Activated gamma-delta T cell treated with anti-CD3 and anti-CD28 coated beads, Interleukin-2, amount 50 U/mL, for 16 hours (primary cell): ENCODE measurements around the gene TMEM121.

Source experiments
- DNase-seq: peaks from one replicate; pipeline ENCODE4 v3.0.0-alpha.2; 2020; ENCODE audit warnings: low read depth

The TMEM121 gene

GRCh38 chr14:105498430-105499255 is 27.7 kb upstream of the TMEM121 start:
- no peak for DNase-seq

DNA sequence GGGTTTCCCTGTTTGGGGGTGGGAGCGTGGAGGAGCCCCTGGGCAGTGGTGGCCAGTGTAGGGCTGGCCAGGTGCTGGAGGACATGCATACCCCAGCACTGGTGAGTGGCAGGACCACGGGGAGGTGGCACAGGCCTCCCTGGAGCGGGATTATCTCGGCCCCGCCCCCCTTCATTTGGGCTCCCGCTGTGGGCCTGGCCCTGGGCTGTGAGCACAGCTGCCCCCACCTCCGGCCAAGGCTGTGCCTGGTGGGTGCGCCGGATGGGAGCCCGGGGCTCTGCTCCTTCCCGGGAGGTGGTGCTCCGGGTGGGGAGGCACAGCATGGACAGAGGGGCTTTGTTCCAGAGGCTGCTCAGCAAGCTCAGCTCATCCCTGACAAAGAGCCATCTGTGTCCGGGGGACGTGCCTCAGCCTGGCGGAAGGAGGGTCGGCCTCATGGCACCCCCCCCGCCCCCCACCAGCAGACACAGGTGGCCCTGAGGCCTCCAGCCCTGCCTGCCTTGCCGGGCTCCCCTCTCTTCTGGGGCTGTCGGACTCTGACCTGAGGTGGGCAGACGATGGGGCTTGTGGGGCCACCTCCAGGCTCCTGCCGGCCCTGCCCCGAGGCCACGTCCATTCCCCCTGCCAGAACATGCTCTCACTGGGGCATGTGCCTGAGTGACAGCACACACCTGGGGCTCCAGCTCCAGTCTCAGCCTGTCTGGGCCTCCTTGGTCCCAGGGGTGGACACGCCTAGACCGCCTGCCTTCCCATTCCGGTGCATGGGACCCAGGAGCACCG is 26.9 kb upstream of the TMEM121 start:
- DNase-seq: no peak

DNA sequence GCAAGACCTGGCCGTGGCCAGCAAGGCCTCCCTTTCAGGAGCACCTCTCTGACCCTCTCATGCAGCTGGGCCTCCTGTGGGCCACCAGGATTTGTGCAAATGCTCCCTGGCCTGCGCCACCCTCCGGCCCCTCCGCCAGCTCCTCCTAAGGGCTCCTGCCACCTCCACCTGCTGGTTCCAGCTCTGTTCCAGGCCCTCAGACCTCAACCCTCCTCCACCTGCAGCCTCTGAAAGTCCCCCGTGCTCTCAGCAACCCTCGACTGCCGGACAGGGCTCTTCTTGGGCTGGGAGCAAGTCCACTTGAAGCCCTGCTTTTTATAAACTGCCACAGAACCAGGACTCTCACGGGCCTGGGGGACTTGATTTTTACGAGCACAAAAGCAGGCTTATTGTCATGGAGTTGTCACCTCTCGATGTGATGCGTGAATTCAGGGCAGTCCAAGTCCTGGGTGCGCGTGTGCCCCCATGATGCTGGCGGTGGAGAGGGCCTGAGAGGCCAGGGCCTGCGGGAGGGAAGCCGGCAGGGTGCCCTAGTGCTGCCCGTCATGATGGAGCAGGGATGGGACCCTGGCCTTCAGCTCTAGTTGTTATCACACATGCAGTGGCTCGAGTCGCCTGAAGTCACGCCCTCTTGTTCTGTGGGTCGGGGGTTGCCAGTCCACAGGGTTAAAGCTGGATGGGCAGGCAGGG is 26.2 kb upstream of the TMEM121 start:
- DNase-seq: no peak

DNA sequence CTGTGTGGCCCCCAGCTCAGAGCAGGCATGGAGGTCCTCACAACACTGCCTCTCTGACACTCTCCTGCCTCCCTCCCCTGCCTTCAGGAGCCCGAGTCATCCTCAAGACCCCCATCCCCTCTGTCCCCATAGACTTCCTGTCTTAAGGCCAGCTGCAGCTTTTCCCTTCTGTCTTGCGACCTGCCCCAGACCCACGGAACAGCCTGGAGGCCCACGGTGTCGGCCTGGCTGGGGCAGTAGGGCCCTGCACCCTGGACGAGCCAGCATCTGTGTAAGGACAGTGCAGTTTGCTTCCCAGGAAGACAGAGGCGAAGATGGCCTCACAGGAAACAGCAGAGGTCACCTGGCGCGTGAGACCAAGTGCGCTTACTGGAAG is 25.7 kb upstream of the TMEM121 start:
- DNase-seq: no peak

DNA sequence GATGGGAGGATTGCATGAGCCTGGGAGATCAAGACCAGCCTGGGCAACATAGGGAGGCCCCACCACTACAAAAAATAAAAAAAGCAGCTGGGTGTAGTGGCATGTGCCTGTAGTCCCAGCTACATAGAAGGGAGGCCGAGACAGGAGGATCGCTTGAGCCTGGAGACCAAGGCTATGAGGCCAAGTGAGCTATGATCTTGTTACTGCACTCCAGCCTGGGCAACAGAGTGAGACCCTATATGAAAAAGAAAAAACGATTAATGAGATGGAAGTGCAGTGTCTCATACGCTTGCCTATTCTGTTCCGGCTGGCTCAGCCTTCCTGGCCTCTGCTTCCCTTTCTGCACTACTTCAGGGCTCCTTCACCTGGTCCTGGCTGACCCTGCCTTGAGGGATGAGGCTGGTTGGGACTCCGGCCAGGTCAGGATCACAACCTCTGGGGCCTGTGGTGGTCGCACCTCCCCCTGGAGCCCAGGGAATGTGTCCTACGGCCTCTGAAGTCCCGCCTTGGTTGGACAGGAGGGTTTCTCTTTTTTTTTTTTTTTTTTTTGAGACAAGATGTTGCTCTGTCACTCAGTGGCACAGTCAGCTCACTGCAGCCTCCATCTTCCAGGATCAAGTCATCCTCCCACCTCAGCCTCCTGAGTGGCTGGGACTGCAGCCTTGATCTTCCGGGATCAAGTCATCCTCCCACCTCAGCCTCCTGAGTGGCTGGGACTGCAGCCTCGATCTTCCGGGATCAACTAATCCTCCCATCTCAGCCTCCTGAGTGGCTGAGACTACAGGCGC is 24.7 kb upstream of the TMEM121 start:
- DNase-seq: no peak

- no peak for DNase-seq
These were observed 23.7 kb upstream of the TMEM121 start for GRCh38 chr14:105502446-105503295.

DNA sequence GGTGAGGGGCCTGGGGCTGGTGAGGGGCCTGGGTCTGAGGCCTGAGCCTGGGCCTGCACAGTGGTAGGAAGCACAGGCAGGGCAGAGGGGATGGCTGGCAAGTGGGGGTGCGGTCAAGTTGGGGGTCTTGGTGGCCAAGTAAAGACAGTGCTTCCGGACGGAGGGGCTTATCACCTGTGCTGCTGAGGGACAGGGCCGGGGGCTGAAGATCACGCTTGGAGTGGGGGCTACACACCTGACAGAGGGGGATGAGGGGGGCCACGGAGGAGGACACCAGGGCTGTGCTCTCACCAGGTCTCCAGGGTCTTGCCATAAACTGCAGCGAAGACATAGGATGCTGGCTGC is 23.1 kb upstream of the TMEM121 start:
- no peak for DNase-seq

DNA sequence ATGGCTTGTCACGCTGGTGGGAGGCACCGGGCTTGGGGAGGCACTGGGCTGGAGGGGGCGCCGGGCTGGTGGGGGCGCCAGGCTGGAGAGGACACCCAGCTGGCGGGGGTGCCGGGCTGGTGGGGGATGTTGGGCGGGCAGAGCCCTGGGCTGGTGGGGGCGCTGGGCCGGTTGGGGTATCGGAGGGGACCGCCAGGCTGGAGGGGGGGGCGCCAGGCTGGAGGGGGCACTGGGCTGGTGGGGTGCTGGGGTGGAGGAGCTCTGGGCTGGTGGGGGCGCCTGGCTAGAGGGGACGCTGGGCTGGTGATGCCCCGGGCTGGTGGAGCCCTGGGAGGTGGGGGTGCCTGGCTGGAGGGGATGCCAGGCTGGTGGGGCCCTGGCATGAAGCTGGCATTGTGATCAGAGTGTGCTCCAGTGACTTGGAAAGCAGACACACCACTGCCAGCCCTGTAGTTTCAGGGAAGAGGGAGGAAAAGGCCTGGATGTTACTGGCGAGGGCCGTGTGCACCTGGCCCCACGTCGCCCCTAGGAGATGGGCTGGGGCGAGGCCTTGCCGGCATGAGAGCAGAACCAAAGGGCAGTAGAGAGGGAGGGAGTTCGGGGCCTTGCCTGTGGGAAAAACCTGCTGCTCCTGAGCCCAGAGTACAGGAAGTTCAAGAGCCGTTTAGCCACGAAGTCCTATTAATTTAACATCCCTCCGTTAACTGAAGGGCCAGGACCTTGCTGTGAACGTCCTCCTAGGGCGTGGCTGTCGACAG is 22.3 kb upstream of the TMEM121 start:
- no peak for DNase-seq

- no peak for DNase-seq
These were observed 21.3 kb upstream of the TMEM121 start for GRCh38 chr14:105505101-105505500.

GRCh38 chr14:105507247-105507646 is 19.1 kb upstream of the TMEM121 start:
- no peak for DNase-seq

- DNase-seq: no peak
These were observed 18.3 kb upstream of the TMEM121 start for GRCh38 chr14:105508069-105508468.

- DNase-seq: no peak
These were observed 17.8 kb upstream of the TMEM121 start for GRCh38 chr14:105508601-105509000.

GRCh38 chr14:105517096-105517495 is 9.3 kb upstream of the TMEM121 start:
- DNase-seq: no peak

DNA sequence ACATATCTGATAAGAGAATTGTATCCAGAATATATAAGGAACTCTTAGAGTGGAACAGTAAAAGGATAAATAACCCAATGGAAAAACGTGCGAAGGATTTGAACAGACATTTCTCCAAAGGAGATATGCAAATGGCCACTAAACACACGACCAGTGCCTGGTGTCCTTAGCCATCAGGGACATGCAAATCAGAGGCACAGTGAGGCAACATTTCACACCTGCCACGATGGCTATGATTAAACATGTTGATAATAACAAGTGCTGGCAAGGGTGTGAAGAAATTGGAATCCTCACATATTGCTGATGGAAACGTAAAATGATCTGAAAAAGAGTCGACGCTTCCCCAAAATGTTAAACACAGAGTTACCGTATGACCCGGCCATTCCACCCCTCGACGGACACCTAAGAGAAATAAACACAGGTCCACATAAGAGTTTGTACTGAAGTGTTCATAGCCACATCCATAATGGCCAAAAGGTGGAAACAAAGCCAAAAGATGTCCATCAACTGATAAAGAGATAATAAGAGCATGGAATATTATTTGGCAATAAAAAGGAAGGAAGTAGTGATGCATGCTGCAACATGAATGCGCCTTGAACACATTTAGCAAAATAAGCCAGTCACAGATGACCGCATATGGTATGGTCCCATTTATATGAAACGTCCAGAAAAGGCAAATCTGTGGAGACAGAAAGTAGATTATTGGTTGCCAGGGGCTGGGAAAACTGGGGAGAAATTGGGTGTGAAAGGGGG is 6.3 kb upstream of the TMEM121 start:
- no peak for DNase-seq

DNA sequence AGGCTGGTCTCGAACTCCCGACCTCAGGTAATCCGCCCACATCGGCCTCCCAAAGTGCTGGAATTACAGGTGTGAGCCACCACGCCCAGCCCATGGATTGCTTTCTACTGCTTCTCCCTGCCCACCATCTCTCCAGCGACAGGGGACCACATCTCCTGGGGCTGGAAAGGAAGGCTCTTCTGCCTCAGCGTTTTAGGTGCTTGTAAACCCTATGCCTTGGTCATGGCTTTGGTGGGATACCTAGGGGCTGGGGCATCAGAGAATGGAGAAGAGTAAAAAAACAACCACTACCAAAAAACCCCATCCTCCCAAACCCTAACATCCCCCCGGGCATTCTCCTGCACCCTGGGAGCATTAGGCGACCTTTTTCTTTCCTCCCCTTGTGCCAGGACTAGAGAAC is 1.1 kb upstream of the TMEM121 start:
- DNase-seq: no peak

DNA sequence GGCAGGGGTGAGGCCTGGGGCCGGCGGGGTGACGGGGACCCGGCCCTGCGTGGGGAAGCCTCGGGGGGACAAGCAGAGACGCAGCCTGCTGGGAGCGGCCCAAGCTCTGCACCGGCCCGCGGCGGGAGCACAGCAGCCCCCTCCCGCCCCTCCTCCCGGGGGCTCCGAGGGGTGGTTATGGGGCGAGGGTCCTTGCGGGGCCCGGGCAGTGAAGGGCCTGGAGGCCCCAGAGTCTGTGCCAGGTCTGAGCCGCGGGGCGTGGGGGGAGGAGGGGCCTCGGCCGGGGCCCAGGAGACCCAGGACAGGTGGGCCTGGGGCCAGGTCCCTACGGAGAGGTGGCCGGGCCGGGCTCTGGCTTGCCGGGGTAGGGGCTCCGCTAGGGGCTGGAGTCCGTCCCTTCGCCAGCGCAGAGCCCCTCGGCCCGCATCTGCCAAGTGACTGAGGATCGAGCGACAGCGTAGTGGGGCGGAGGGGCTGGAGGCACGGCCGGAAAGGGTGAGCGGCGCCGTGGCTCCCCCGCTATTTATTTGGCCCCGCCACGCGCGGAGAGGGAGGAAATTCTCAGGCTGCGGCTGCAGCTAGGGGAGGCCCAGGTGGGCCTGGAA is 495 bp downstream of the TMEM121 start:
- no peak for DNase-seq

DNA sequence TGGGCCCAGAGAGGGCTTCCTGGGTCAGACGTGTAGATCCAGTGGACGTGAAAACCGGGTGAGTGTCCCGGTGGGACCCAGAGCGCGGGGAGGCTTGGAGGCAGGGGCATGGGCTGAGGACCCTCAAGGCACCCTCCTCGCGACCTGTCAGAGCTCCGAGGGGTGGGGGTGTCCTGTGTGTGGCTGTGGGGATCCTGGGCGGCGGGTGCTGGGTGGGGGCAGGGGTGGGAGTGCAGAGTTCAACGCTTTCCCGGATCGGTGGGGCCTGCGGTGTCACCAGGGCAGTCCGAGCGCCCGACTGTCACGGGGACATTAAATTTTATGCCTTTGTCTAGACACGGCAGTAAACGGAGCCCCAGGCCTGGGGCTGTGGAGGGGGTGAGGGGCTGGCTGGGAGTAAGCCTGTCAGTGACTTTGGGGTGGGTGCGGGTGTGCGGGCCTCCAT is 1.0 kb downstream of the TMEM121 start:
- no peak for DNase-seq

GRCh38 chr14:105527826-105528585 is 1.6 kb downstream of the TMEM121 start:
- peak; percentile 59 for DNase-seq
